ENCODE results near the gene TAB2. TPM values are rescaled to one million over a fixed set of nuclear protein-coding genes. Genes with fewer than 3 reads are reported as not detected.

The TAB2 gene
- total RNA-seq, 1 experiment from 2014 or later: 56.2 TPM

- no peak for DNase-seq
- H3K4me1 Mint-ChIP-seq: peaks cover 0 to 4% of the 10 kb centered on the region in 2 experiments; a peak in 1 of 4 replicates
- Histone ChIP-seq H2BK12ac (ENCODE audit: insufficient read length, low read depth, low read length) (no peak overlapping the region), H4K5ac (ENCODE audit: insufficient read length, low read depth, low read length) (no peak overlapping the region), H3K9ac (ENCODE audit: extremely low read depth, insufficient read length, low read length) (no peak overlapping the region), H2AK5ac (ENCODE audit: insufficient read length, low read length) (no peak overlapping the region), H2BK5ac (ENCODE audit: insufficient read length, low read length) (no peak overlapping the region), H2BK20ac (ENCODE audit: low read depth, low read length, poor library complexity, severe bottlenecking) (no peak overlapping the region), H3K9me3 (ENCODE audit: control insufficient read depth, low read depth, low read length) (no peaks in the 10 kb centered on the region), H3K79me2 (ENCODE audit: insufficient read depth, low read length) (no peaks in the 10 kb centered on the region), H3T11ph (ENCODE audit: low read length) (no peak overlapping the region), H4K20me1 (ENCODE audit: control insufficient read depth, insufficient read depth, insufficient read length) (no peaks in the 10 kb centered on the region), H3K27me3 (ENCODE audit: insufficient read depth, low read length) (peaks cover 2% of the 10 kb centered on the region; the same call in 1 of the 2 replicates), H3K23me2 (ENCODE audit: insufficient read length, low read depth, low read length, poor library complexity, severe bottlenecking) (no peaks in the 10 kb centered on the region), H3K18ac (ENCODE audit: insufficient read length, low read depth, low read length) (no peak overlapping the region), H3K4me1 (ENCODE audit: insufficient read depth, low read length) (no peaks in the 10 kb centered on the region), H4K8ac (replicated peaks; ENCODE audit: insufficient read length, low read depth, low read length) (no peak overlapping the region), H3K79me1 (ENCODE audit: insufficient read depth, low read depth, low read length, poor library complexity, severe bottlenecking) (no peaks in the 10 kb centered on the region), H2BK15ac (ENCODE audit: low read depth, low read length) (no peak overlapping the region), H3K56ac (ENCODE audit: insufficient read length, low read depth, low read length) (no peak overlapping the region), H3K23ac (ENCODE audit: insufficient read length, low read depth, low read length) (no peak overlapping the region), H3K27ac (ENCODE audit: insufficient read length, low read depth, low read length) (no peak overlapping the region), H4K91ac (ENCODE audit: insufficient read length, low read depth, low read length) (no peak overlapping the region), H3K4ac (ENCODE audit: low read depth, low read length) (no peak overlapping the region), H2AFZ (ENCODE audit: low read length) (no peak overlapping the region), H3K14ac (ENCODE audit: insufficient read depth, low read length) (no peak overlapping the region), H2BK120ac (ENCODE audit: low read depth, low read length, poor library complexity, severe bottlenecking) (no peak overlapping the region), H3K4me2 (ENCODE audit: insufficient read depth, insufficient read length, low read length) (no peak overlapping the region)
- TF ChIP-seq CTCF (conservative IDR thresholded peaks at IDR 0.05): no peak
- peaks cover 9% of the 10 kb centered on the region; the same call in 1 of the 2 replicates for H3K27me3 Mint-ChIP-seq (ENCODE audit: low read depth)
- H3K27ac Mint-ChIP-seq: no peak overlapping the region
- no peaks in the 10 kb centered on the region for H3K9me3 Mint-ChIP-seq
- no peak overlapping the region for H3K4me3 Mint-ChIP-seq
- H3K36me3 Mint-ChIP-seq (ENCODE audit: insufficient read depth in 1 of 3, low read depth in 3 of 3): no peaks in the 10 kb centered on the region
Measured at GRCh38 chr6:149277621-149278020, 39.9 kb upstream of the TAB2 start.
